Measurements from ENCODE around the gene FHIT. TPM values are rescaled to one million over a fixed set of nuclear protein-coding genes. Genes with fewer than 3 reads are reported as not detected.

The FHIT gene
- total RNA-seq, 4 donors from 2014 or later, result 4.6 to 6.1 (median 5.7) TPM

- TF ChIP-seq CTCF (IDR thresholded peaks at IDR 0.05), result no peak
- TF ChIP-seq POLR2AphosphoS5 (IDR thresholded peaks at IDR 0.05), result no peak
- TF ChIP-seq EP300 (IDR thresholded peaks at IDR 0.05), result no peak
- no peak for TF ChIP-seq POLR2A (IDR thresholded peaks at IDR 0.05; ENCODE audit: low read depth)
- no peaks in the 10 kb centered on the region for H3K27me3 ChIP-seq
- WGBS, result 89% methylated on average over 1 of the region's 1 CpG
- DNase-seq (ENCODE audit: extremely low spot score), result no peak
- intact Hi-C loops (cut with DNase I), result no loop called here
- H3K27ac ChIP-seq (replicated peaks in 1 of 4), result no peak overlapping the region
- no peaks in the 10 kb centered on the region for H3K36me3 ChIP-seq
- no peak overlapping the region for H3K4me3 ChIP-seq
- no peaks in the 10 kb centered on the region for H3K9me3 ChIP-seq
- no peaks in the 10 kb centered on the region for H3K4me1 ChIP-seq
These were observed 816.9 kb downstream of the FHIT start for GRCh38 chr3:60434323-60434722.

GRCh38 chr3:60431599-60431958 lies 819.7 kb downstream of the FHIT start:
- Histone ChIP-seq H3K4me1 (no peaks in the 10 kb centered on the region), H3K9me3 (no peaks in the 10 kb centered on the region), H3K27ac (replicated peaks in 1 of 4) (no peak overlapping the region), H3K36me3 (no peaks in the 10 kb centered on the region), H3K27me3 (no peaks in the 10 kb centered on the region), H3K4me3 (no peak overlapping the region)
- no peak for DNase-seq (ENCODE audit: extremely low spot score)
- TF ChIP-seq EP300 (IDR thresholded peaks at IDR 0.05), result no peak
- TF ChIP-seq POLR2AphosphoS5 (IDR thresholded peaks at IDR 0.05), result no peak
- no peak for TF ChIP-seq CTCF (IDR thresholded peaks at IDR 0.05)
- no peak for TF ChIP-seq POLR2A (IDR thresholded peaks at IDR 0.05; ENCODE audit: low read depth)
- intact Hi-C loops (cut with DNase I), result no loop called here
- 36% methylated on average over 5 of the region's 5 CpGs for WGBS

- no peaks in the 10 kb centered on the region for H3K27me3 ChIP-seq
- H3K4me3 ChIP-seq, result no peak overlapping the region
- no peaks in the 10 kb centered on the region for H3K36me3 ChIP-seq
- WGBS, result 92% methylated on average over 1 of the region's 1 CpG
- no peak for DNase-seq (ENCODE audit: extremely low spot score)
- intact Hi-C loops (cut with DNase I), result no loop called here
- TF ChIP-seq EP300 (IDR thresholded peaks at IDR 0.05), result no peak
- TF ChIP-seq CTCF (IDR thresholded peaks at IDR 0.05), result no peak
- no peak for TF ChIP-seq POLR2AphosphoS5 (IDR thresholded peaks at IDR 0.05)
- TF ChIP-seq POLR2A (IDR thresholded peaks at IDR 0.05; ENCODE audit: low read depth), result no peak
- H3K4me1 ChIP-seq, result no peaks in the 10 kb centered on the region
- H3K9me3 ChIP-seq, result no peaks in the 10 kb centered on the region
- H3K27ac ChIP-seq (replicated peaks in 1 of 4), result no peak overlapping the region
These were observed 821.0 kb downstream of the FHIT start for GRCh38 chr3:60430205-60430604.

GRCh38 chr3:60427109-60427508 lies 824.1 kb downstream of the FHIT start:
- DNase-seq (ENCODE audit: extremely low spot score), result no peak
- no peaks in the 10 kb centered on the region for H3K4me1 ChIP-seq
- intact Hi-C loops (cut with DNase I), result no loop called here
- H3K9me3 ChIP-seq, result no peaks in the 10 kb centered on the region
- 94% methylated on average over 5 of the region's 5 CpGs for WGBS
- no peaks in the 10 kb centered on the region for H3K27me3 ChIP-seq
- no peaks in the 10 kb centered on the region for H3K36me3 ChIP-seq
- H3K4me3 ChIP-seq, result no peak overlapping the region
- TF ChIP-seq CTCF (IDR thresholded peaks at IDR 0.05), result no peak
- TF ChIP-seq POLR2A (IDR thresholded peaks at IDR 0.05; ENCODE audit: low read depth), result no peak
- no peak for TF ChIP-seq POLR2AphosphoS5 (IDR thresholded peaks at IDR 0.05)
- TF ChIP-seq EP300 (IDR thresholded peaks at IDR 0.05), result no peak
- no peak overlapping the region for H3K27ac ChIP-seq (replicated peaks in 1 of 4)

- Histone ChIP-seq H3K27ac (replicated peaks in 1 of 4) (no peak overlapping the region), H3K36me3 (no peaks in the 10 kb centered on the region), H3K4me3 (no peak overlapping the region), H3K9me3 (no peaks in the 10 kb centered on the region), H3K4me1 (no peaks in the 10 kb centered on the region), H3K27me3 (no peaks in the 10 kb centered on the region)
- intact Hi-C loops (cut with DNase I), result no loop called here
- no peak for DNase-seq (ENCODE audit: extremely low spot score)
- 88% methylated on average over 2 of the region's 2 CpGs for WGBS
- TF ChIP-seq CTCF (IDR thresholded peaks at IDR 0.05) (no peak), POLR2A (IDR thresholded peaks at IDR 0.05; ENCODE audit: low read depth) (no peak), POLR2AphosphoS5 (IDR thresholded peaks at IDR 0.05) (no peak), EP300 (IDR thresholded peaks at IDR 0.05) (no peak)
These were observed 826.3 kb downstream of the FHIT start for GRCh38 chr3:60424942-60425341.

Measured in esophagus muscularis mucosa (tissue), 4 donors.